Measurements from ENCODE around the gene TSR3. TPM values are rescaled to one million over a fixed set of nuclear protein-coding genes. Genes with fewer than 3 reads are reported as not detected.
A peak's percentile ranks its signal among the peaks of the same experiment; 100 is the strongest.

The TSR3 gene
- total RNA-seq, 1 donor from 2014 or later: 52.6 TPM

DNA sequence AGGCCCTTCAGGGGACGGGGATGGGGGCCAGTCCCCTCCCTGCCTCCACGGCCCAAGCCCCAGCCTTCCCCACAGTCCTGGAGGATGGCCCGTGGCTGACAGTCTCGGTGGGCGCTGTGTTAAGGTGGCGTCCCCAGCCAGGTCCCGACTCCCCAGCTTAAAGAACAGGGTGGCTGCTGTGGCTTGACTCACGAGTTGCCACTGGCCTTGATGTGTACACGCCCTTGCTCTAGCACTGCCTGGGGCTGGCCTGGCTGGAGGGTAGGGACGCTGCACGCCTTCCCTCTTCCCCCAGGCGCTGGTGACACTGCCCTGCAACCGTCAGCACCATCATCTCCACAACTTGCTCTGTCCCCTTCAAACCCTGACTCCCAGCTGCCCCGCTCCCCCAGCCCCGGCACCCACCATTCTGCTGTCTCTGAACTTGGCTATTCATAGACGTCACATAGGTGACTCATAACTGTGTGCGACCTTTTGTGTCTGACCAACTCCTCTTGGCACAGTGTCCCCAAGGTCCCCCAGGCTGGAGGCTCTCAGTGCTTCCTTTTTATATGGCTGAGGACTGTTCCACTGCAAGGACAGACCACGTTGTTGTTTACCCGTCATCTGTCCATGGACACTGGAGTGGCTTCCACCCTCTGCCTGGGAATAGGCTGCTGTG, 6.4 kb upstream of the TSR3 start:
- no peak for DNase-seq
- intact Hi-C loops (cut with DNase I): no loop called here
- no peak for ATAC-seq (ENCODE audit: poor library complexity)

DNA sequence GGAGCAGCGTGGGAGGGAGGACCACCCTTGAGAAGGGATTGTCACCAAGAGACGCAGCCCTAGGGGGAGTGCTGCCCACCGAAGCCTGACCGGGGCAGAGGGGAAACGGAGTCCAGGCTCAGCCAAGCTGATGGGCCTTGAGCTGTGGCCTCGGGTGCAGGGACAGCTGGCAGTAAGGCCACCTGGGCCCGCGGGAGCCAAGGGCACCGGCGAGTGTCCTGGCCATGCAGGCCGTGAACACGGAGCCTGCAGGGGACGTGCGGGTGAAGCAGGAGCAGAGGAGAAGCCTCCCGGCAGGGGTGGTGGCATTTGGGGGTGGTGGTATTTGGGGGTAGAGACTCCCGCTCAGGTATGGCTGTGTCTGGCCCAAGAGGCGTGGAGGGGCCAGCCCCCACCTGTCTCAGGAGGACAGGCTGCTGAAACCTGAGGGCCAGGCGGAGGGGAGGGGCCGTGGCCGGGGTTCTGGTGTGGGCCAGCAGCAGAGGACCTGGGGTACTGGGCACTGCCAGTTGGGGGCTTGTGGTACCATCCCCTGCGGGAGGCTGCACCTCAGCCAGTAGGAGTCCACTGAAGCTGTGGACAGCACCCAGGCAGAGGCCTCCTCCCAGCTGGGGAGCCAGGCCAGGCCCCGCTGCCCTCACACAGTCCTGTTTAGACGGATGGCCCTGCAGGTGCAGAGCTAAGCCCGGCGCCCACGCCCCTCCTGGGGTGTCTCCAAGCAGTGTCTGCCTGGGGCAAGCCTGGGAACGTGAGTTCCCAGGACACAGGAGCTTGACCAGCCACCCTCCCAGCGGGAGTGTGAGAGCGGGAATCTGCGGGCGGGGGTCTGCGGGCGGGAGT, 4.6 kb upstream of the TSR3 start:
- DNase-seq (no peak), ATAC-seq (ENCODE audit: poor library complexity) (no peak)
- intact Hi-C loops (cut with DNase I): no loop called here

DNA sequence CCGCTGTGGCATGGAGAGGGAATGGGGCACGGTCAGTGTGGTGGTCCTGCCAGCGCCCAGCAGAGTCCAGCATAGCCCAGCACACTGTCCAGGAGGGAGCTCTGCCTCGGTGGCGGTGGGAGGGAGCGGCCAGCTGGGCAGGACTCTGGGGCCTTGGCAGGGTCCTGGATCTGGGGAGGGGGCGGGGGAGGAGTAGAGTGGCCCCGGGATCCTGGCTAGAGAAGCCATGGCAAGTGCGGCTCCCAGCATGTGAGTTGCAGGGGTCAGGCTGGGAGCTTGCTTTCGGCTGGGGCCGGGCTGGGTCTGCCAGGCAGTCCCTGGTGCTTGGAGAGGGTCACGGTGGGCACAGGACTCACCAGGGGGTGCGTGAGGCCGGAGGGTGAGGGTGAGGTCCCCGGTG, 3.9 kb upstream of the TSR3 start:
- ATAC-seq (ENCODE audit: poor library complexity): no peak
- no peak for DNase-seq
- intact Hi-C loops (cut with DNase I): no loop called here

DNA sequence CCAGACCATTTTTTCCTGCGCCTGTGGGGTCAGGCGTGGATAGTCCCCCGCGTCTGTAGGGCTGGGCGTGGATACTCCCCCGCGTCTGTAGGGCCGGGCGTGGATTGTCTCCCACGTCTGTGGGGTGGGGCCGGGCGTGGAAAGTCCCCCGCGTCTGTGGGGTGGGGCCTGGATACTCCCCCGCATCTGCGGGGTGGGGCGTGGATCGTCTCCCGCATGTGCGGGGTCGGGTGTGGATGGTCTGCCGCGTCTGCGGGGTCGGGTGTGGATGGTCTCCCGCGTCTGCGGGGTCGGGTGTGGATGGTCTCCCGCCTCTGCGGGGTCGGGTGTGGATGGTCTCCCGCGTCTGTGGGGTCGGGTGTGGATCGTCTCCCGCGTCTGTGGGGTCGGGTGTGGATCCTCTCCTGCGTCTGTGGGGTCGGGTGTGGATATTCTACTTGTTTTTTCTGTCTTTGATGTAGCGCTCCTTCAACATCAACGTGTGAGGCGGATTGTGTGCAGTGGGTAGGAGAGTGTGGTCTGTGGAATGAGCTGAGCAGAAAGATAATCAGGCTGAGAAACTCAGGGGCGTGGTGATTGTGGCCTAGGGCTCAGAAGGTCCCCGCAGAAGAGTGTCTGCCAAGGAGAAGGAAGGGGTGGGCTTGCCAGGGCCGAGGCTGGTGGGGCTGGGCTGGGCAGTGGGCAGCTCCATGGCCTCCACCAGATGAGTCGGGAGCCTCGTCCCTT, 3.3 kb upstream of the TSR3 start:
- no peak for DNase-seq
- intact Hi-C loops (cut with DNase I): no loop called here
- ATAC-seq (ENCODE audit: poor library complexity): no peak

DNA sequence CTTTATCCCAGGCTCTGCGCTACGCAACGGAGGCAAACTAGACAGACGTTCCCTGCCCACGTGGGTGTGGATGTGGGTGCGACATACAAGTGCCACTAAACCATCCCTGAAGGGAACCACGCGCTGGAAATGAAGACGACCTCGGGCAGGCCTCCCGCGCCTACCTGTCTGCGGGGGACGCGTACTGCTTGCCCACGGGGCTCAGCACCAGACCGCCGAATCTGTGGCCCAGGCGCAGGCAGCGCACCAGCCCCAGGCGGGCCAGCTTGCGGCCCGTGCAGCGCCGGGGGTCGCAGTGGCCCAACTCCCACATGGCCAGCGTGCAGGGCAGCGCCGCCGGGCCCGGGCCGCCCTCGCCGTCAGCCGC, 480 bp downstream of the TSR3 start:
- intact Hi-C loops (cut with DNase I): no loop called here
- peak; percentile 2 for ATAC-seq (ENCODE audit: poor library complexity)
- DNase-seq: no peak

DNA sequence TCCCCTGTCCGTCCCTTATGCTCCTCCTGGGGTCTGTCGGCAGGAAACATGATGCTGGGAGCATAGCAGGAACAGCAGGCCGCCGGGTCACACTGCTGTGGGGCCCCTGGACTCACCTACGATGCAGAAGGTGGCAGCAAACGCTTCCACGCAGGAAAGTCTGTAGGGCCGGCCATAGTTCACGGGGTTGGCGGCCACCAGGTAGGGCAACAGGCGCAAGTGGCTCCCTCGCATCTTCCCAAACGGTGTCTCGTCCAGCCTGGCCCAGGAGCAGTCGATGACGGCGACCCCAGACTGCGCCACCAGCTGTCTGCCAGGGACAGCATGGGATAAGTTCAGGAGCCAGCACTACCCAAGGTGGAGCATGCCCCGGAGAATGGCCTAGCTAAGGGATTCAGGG, 987 bp downstream of the TSR3 start:
- no peak for ATAC-seq (ENCODE audit: poor library complexity)
- DNase-seq: no peak
- intact Hi-C loops (cut with DNase I): no loop called here

DNA sequence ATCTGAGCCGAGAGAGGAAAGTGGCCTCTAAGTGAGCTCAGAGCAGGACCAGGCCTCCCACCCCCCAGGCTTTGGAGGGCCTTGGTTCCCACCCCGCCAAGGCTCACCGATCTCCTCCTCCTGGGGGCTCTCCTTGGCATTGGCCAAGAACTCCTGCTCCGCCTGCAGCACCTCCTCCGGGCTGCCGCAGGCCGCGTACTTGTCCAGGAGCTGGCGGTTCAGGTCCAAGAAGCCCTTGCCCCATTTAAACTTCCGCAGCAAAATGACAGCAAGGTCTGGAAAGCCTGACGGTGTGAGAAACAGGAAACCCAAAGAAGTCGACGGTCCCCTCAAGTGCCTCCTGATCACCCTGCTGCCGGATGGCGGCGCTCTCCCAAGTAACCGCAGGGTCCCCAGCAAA, 1.7 kb downstream of the TSR3 start:
- DNase-seq (no peak), ATAC-seq (ENCODE audit: poor library complexity) (no peak)
- intact Hi-C loops (cut with DNase I): no loop called here

DNA sequence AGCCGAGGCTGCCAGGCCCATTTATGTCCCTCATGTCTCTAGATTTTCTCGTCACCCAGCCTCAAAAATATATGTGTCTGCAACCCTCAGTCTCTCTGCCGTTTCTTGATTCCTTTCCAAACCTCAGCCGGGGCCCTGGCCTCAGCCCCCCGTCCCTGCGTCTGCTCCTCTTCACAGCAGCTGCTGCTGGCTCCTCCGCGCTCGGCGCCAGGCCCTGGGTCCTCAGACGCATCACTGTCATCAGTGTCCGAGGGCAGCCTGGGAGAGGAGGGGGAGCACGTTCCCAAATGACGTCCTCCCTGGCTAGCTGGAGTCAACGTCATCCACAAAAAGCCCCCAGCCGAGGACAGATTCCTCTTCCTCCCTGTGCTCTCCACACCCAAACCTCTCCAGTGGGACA, 2.3 kb downstream of the TSR3 start:
- ATAC-seq (ENCODE audit: poor library complexity): no peak
- DNase-seq: no peak
- intact Hi-C loops (cut with DNase I): no loop called here

DNA sequence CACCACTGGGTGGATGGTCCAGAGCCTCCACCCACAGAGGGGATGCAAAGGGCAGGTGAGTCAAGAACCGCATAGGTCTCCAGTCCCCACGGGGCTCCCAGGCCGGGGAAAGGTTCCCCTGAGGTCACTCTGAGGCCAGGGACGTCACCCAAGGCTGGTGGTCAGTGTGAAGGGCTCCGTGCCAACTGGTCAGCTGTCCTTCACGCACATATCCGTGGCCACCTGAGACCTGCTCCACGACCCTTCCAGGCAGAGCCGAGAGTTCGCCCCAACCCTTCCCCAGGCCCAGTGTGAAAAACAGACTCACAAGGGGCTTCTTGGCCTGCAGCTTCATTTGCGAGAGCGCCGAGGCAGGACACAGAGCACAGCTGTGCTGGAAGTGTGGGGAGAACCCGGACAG, 2.8 kb downstream of the TSR3 start:
- ATAC-seq (ENCODE audit: poor library complexity) (no peak), DNase-seq (no peak)
- intact Hi-C loops (cut with DNase I): no loop called here

DNA sequence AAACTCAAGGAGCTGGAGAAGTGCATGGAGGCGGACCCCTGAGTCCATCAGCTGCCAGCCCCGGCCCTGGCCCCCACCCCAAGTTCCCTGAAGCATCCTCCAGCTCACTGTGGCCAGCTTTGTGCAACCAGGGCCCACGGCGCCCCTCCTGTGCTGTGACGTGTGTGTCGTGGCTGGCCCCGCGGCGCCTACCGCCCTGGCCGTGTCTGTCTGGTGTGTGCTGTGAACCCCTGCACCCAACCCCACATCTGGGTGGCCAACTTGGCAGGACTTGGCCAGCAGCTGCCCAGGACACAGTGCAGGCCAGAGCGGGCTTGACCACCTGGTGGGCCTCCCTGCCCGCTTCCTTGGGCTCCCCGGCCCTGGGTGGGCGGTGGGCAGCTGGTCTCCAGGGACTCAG, 3.2 kb downstream of the TSR3 start:
- intact Hi-C loops (cut with DNase I): no loop called here
- DNase-seq: no peak

DNA sequence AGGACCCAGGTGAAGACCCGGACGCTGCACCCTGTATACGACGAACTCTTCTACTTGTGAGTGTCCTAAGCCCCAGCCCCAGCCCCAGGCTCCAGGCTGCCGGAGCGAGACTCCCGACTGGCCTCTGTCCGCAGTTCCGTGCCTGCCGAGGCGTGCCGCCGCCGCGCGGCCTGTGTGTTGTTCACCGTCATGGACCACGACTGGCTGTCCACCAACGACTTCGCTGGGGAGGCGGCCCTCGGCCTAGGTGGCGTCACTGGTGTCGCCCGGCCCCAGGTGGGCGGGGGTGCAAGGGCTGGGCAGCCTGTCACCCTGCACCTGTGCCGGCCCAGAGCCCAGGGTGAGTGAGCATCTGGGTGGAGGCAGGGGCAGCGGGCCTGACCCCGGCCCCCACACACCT, 3.7 kb downstream of the TSR3 start:
- ATAC-seq (ENCODE audit: poor library complexity) (no peak), DNase-seq (no peak)
- intact Hi-C loops (cut with DNase I): no loop called here

More for the DNA sequence above, 3.2 kb downstream of the TSR3 start:
- ATAC-seq (ENCODE audit: poor library complexity): no peak

DNA sequence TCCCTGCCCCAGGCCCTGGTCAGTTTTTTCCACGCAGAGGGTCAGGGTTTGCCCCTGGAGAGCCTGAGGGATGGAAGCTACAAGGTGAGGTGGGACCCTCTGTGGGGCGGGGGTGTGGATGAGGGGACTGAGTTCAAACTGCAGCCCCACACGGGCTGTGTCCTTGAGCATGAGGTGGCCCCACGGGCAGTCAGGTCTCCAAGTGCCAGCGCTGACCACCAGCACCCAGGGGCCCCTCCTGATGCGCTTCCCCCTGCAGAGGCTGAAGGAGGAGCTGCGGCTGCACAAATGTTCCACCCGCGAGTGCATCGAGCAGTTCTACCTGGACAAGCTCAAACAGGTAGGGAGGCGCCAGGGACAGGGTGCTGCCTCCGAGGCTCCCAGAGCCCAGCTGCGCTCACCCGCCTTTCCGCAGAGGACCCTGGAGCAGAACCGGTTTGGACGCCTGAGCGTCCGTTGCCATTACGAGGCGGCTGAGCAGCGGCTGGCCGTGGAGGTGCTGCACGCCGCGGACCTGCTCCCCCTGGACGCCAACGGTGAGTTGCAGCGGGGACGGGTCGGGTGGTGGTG, 4.3 kb downstream of the TSR3 start:
- intact Hi-C loops (cut with DNase I): no loop called here
- DNase-seq: no peak

DNA sequence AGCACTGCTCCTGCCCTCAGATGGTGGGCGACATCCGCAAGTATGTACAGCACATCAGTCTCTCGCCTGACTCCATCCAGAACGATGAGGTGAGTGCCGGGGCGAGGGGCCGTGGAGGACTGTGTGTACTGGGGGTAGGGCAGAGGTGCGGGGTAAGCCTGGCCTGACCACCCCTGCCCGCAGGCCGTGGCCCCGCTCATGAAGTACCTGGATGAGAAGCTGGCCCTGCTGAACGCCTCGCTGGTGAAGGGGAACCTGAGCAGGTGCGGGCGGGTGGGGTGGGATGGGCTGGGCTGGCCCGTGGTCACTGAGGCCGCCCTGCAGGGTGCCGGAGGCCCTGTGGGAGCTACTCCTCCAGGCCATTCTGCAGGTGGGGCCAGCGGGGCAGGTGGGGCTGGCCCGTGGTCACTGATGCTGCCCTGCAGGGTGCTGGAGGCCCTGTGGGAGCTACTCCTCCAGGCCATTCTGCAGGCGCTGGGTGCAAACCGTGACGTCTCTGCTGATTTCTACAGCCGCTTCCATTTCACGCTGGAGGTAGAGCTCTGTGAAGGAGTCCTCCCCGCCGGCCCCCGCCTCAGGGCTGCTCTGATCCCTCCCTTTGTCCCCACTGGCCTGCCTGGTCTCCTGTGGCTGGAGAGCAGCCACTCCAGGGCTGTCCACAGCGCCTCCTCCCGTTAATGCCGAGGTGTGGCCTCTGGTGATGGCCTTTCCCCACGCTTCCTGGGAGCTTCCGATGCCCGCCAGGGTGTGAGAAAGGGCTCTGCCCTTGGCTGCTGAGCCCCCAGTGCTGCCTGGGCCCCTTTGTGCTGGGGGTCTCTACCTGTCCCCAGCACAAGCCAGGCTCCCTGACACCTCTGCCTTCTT, 5.0 kb downstream of the TSR3 start:
- intact Hi-C loops (cut with DNase I): no loop called here
- no peak for ATAC-seq (ENCODE audit: poor library complexity)
- DNase-seq: no peak

More for the DNA sequence above, 4.3 kb downstream of the TSR3 start:
- ATAC-seq (ENCODE audit: poor library complexity): no peak

DNA sequence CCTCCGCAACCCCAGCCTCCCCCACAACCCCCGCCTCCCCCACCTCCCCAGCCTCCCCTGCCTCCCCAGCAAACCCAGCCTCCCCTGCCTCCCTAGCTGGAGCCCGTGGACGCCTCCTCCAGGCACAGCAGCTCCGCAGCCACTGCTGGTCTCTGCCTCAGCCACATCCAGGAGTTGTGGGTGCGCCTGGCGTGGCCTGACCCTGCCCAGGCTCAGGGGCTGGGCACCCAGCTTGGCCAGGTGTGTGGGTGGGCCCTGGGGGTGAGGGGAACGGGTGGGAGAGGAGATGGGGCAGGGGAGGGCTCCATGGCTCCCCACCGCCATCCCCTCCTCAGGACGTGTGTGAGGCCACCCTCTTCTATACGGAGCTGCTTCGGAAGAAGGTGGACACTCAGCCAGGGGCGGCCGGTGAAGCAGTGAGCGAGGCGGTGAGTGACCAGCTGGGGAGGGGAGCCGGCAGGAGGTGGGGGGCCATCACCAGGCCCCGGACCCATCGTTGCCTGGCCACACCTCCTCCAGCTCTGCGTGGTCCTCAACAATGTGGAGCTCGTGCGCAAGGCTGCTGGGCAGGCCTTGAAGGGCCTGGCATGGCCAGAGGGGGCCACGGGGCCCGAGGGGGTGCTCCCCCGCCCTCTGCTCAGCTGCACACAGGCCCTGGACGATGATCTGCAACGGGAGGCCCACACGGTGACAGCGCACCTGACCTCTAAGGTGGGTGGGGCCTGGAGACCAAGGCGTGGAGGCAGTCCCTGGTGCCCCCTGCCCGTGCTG, 5.8 kb downstream of the TSR3 start:
- intact Hi-C loops (cut with DNase I): no loop called here
- DNase-seq (no peak), ATAC-seq (ENCODE audit: poor library complexity) (no peak)

DNA sequence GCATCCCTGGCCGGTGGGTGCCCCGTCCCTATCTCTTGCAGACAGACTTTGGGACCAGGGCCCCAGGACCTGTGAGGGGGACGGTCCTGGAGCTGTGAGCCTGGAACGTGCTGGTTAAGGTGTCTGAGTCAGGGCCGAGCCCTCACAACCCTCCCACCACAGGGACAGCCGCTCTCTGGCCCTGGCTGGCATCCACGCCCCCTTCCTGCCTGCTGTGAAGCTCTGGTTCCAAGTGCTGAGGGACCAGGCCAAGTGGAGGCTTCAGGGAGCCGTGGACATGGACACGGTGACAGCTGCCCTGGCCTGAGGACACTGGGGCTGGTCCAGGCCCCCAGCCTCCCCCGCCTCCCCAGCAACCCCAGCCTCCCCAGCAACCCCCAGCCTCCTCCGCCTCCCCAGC, 6.6 kb downstream of the TSR3 start:
- ATAC-seq (ENCODE audit: poor library complexity) (no peak), DNase-seq (no peak)
- intact Hi-C loops (cut with DNase I): no loop called here

DNA sequence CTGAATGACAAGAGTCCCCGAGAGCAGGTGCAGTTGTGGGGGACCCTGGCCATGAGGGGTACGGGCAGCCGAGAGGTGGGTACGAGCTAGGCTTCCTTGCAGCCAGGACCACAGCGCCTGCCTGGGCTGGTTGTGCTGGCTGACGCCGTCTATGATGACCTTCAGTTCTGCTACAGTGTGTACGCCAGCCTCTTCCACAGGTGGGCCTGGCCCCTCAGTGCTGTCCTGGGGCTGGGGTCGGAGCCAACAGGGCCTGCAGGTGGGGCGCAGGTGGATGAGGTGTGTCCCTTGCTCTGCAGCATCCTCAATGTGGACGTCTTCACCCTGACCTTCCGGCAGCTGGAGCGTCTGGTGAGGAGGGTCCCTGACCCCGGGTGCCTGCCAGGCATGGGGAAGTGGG, 7.2 kb downstream of the TSR3 start:
- intact Hi-C loops (cut with DNase I): no loop called here
- no peak for ATAC-seq (ENCODE audit: poor library complexity)
- no peak for DNase-seq

DNA sequence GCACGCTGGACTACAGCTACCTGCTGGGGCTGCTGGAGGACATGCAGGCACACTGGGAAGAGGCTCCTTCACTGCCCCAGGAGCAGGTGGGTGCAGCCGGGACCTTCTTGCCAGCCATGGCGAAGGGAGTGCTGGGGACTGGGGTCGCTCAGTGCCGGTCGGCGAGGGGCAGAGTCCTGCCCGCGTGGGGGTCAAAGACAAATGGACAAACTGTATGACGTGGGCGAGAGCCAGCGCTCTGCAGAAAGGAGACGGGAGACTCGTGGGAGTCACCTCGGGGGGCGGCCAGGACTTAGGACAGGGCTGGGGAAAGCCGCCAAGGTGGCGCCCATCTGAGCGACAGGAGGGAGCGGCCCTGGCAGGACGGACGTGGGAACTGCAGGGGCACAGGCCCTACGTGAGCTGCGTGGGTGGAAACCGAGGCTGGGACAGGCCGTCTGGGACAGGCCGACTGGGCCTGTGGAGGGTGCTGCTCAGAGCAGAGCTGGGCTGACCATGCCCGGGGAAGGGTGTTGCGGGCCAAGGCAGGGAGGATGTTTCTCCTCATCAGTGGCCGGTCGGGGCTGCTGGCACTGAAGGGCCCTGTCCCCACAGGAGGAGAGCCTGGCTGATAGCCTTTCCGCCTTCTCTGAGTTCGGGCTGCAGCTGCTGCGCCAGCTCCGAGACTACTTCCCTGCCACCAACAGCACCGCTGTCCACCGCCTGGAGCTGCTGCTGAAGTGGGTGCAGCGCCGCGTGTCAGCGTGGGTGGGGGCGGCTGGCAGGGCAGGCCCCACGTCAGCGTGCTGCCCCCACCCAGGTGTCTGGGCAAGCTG, 8.0 kb downstream of the TSR3 start:
- DNase-seq: no peak
- ATAC-seq (ENCODE audit: poor library complexity): no peak
- intact Hi-C loops (cut with DNase I): no loop called here
